ENCODE data around the gene ENPP6.

GRCh38 chr4:184102927-184103326 is 114.7 kb downstream of the ENPP6 start:
- TF ChIP-seq POLR2A (IDR thresholded peaks at IDR 0.05; ENCODE audit: low read length) (no peak), GATA1 (IDR thresholded peaks at IDR 0.05; ENCODE audit: low read depth, low read length) (no peak)
